Measurements from ENCODE around the gene FAM210A. TPM values are rescaled to one million over a fixed set of nuclear protein-coding genes. Genes with fewer than 3 reads are reported as not detected.
"Not testable (repeated sequence)": the region's sequence is repeated elsewhere in the genome, so short reads cannot be mapped to it uniquely, and the experiment has no call there.

FAM210A gene
- total RNA-seq, 3 donors from 2014 or later: 7.7 to 15.1 (median 10.5) TPM

GRCh38 chr18:13710414-13710831 lies 15.9 kb downstream of the FAM210A start:
- Histone ChIP-seq H3K4me1 (no peaks in the 10 kb centered on the region), H3K27me3 (no peaks in the 10 kb centered on the region), H3K27ac (no peak overlapping the region), H3K36me3 (no peaks in the 10 kb centered on the region), H3K4me3 (no peak overlapping the region), H3K9me3 (no peaks in the 10 kb centered on the region)
- TF ChIP-seq CTCF (IDR thresholded peaks at IDR 0.05) (no peak), POLR2AphosphoS5 (IDR thresholded peaks at IDR 0.05) (no peak), POLR2A (IDR thresholded peaks at IDR 0.05) (no peak)
- DNase-seq (ENCODE audit: low spot score in 2 of 2): no peak
- intact Hi-C loops (cut with DNase I; ENCODE audit: low total_unique reads): no loop called here

- Histone ChIP-seq H3K4me3 (no peak overlapping the region), H3K9me3 (peaks cover 13 to 22% of the 10 kb centered on the region in 2 donors), H3K27me3 (no peaks in the 10 kb centered on the region), H3K27ac (no peak overlapping the region), H3K36me3 (no peaks in the 10 kb centered on the region), H3K4me1 (no peaks in the 10 kb centered on the region)
- DNase-seq (ENCODE audit: low spot score in 2 of 2): no peak
- intact Hi-C loops (cut with DNase I; ENCODE audit: low total_unique reads): no loop called here
- TF ChIP-seq CTCF (IDR thresholded peaks at IDR 0.05) (no peak), POLR2AphosphoS5 (IDR thresholded peaks at IDR 0.05) (no peak), POLR2A (IDR thresholded peaks at IDR 0.05) (no peak)
Measured at GRCh38 chr18:13703899-13704298, 22.5 kb downstream of the FAM210A start.

- Histone ChIP-seq H3K27ac (no peak overlapping the region), H3K4me1 (no peaks in the 10 kb centered on the region), H3K4me3 (no peak overlapping the region), H3K9me3 (peaks cover 18 to 23% of the 10 kb centered on the region in 2 donors), H3K36me3 (no peaks in the 10 kb centered on the region), H3K27me3 (no peaks in the 10 kb centered on the region)
- no peak for TF ChIP-seq CTCF (IDR thresholded peaks at IDR 0.05)
- no peak for TF ChIP-seq POLR2AphosphoS5 (IDR thresholded peaks at IDR 0.05)
- intact Hi-C loops (cut with DNase I; ENCODE audit: low total_unique reads): no loop called here
- no peak for DNase-seq (ENCODE audit: low spot score in 2 of 2)
Measured at GRCh38 chr18:13700153-13700552, 26.2 kb downstream of the FAM210A start.

GRCh38 chr18:13696961-13697360 lies 29.4 kb downstream of the FAM210A start:
- Histone ChIP-seq H3K4me1 (no peaks in the 10 kb centered on the region), H3K9me3 (peaks cover 14% of the 10 kb centered on the region in 2 donors), H3K4me3 (no peak overlapping the region), H3K27ac (no peak overlapping the region), H3K27me3 (no peaks in the 10 kb centered on the region), H3K36me3 (no peaks in the 10 kb centered on the region)
- no peak for DNase-seq (ENCODE audit: low spot score in 2 of 2)
- TF ChIP-seq CTCF (IDR thresholded peaks at IDR 0.05) (no peak), POLR2A (IDR thresholded peaks at IDR 0.05) (no peak), POLR2AphosphoS5 (IDR thresholded peaks at IDR 0.05) (no peak)
- intact Hi-C loops (cut with DNase I; ENCODE audit: low total_unique reads): no loop called here

- H3K4me3 ChIP-seq; H3K4me1 ChIP-seq; H3K27ac ChIP-seq; intact Hi-C loops (cut with DNase I; ENCODE audit: low total_unique reads); DNase-seq (ENCODE audit: low spot score in 2 of 2); H3K27me3 ChIP-seq; H3K36me3 ChIP-seq; H3K9me3 ChIP-seq: not testable (repeated sequence)
Measured at GRCh38 chr18:13695337-13695736, 31.0 kb downstream of the FAM210A start.

- H3K27me3 ChIP-seq; H3K4me3 ChIP-seq; intact Hi-C loops (cut with DNase I; ENCODE audit: low total_unique reads); H3K27ac ChIP-seq; DNase-seq (ENCODE audit: low spot score in 2 of 2); H3K36me3 ChIP-seq; H3K4me1 ChIP-seq; H3K9me3 ChIP-seq: not testable (repeated sequence)
Measured at GRCh38 chr18:13690060-13690459, 36.3 kb downstream of the FAM210A start.
